HepG2 (cell line): Measurements from ENCODE around the gene ACSS1. TPM values are rescaled to one million over a fixed set of nuclear protein-coding genes. Genes with fewer than 3 reads are reported as not detected.
A peak's percentile ranks its signal among the peaks of the same experiment; 100 is the strongest.

Source experiments
- CHCHD3 ChIP-seq: sonication (generic); formaldehyde crosslinking; IDR thresholded peaks from 2 replicates; pipeline ENCODE4 v1.8.0; 2022; ENCODE audit warnings: mild to moderate bottlenecking, missing genetic modification reagents, moderate library complexity
- FOXP1 ChIP-seq, 2 experiments: fragments of 450-650 bp in 1 of 2; IDR thresholded peaks; 2 replicates each; pipeline ENCODE4 v1.6.1; 2017 to 2018; ENCODE audit warnings: antibody characterized with exemption in 1 of 2
- HIVEP1 ChIP-seq: sonication (generic); formaldehyde crosslinking; IDR thresholded peaks from 2 replicates; pipeline ENCODE4 v1.4.0; 2020; ENCODE audit warnings: mild to moderate bottlenecking, missing genetic modification reagents
- HMGXB4 ChIP-seq, 2 experiments: sonication (generic) in 1 of 2; formaldehyde crosslinking in 1 of 2; IDR thresholded peaks; 2 replicates each; pipeline versions ENCODE4 v1.4.0 to v1.6.1; 2018 to 2020; ENCODE audit warnings: missing genetic modification reagents in 2 of 2, borderline replicate concordance in 1 of 2, low read depth in 1 of 2, mild to moderate bottlenecking in 1 of 2, missing biosample characterization in 1 of 2
- IRF2 ChIP-seq: IDR thresholded peaks from 2 replicates; pipeline ENCODE4 v1.6.1; 2018; ENCODE audit warnings: missing genetic modification reagents, missing compliant biosample characterization
- KAT7 ChIP-seq: IDR thresholded peaks from 2 replicates; pipeline ENCODE4 v1.6.1; 2018; ENCODE audit warnings: borderline replicate concordance, missing compliant biosample characterization
- KLF13 ChIP-seq: sonication (generic); formaldehyde crosslinking; IDR thresholded peaks from 2 replicates; pipeline ENCODE4 v1.4.0; 2020; ENCODE audit warnings: mild to moderate bottlenecking, missing genetic modification reagents
- PCBP2 ChIP-seq: fragments of 200-400 bp; formaldehyde crosslinking; optimal IDR thresholded peaks from 2 replicates; pipeline ENCODE3; 2018; ENCODE audit warnings: low read length, low read depth; ENCODE audit not compliant: poor library complexity, severe bottlenecking
- RBAK ChIP-seq: sonication (generic); formaldehyde crosslinking; IDR thresholded peaks from 2 replicates; pipeline ENCODE4 v1.5.1; 2020; ENCODE audit warnings: mild to moderate bottlenecking, missing genetic modification reagents
- SAP130 ChIP-seq: IDR thresholded peaks from 2 replicates; pipeline ENCODE4 v1.6.1; 2016; ENCODE audit warnings: low read depth
- TFAP4 ChIP-seq: sonication (generic); IDR thresholded peaks from 2 replicates; pipeline ENCODE4 v1.6.1; 2016; ENCODE audit warnings: low read depth, borderline replicate concordance
- ZFP91 ChIP-seq: sonication (generic); formaldehyde crosslinking; IDR thresholded peaks from 2 replicates; pipeline ENCODE4 v1.9.0; 2022; ENCODE audit warnings: missing genetic modification reagents, mild to moderate bottlenecking, borderline replicate concordance
- ZFY ChIP-seq: sonication (generic); formaldehyde crosslinking; IDR thresholded peaks from 2 replicates; pipeline ENCODE4 v1.4.0; 2020; ENCODE audit warnings: missing genetic modification reagents
- ZKSCAN1 ChIP-seq: fragments of 150-350 bp; IDR thresholded peaks from 2 replicates; pipeline ENCODE4 v1.6.1; 2014; ENCODE audit warnings: low read length
- ZNF281 ChIP-seq: sonication (generic); formaldehyde crosslinking; IDR thresholded peaks from 2 replicates; pipeline ENCODE4 v1.4.0; 2020; ENCODE audit warnings: missing genetic modification reagents, borderline replicate concordance
- ZNF34 ChIP-seq: sonication (generic); formaldehyde crosslinking; IDR thresholded peaks from 2 replicates; pipeline ENCODE4 v1.4.0; 2020; ENCODE audit warnings: mild to moderate bottlenecking, missing genetic modification reagents, borderline replicate concordance
- ZNF343 ChIP-seq: sonication (generic); formaldehyde crosslinking; IDR thresholded peaks from 2 replicates; pipeline ENCODE4 v1.4.0; 2020; ENCODE audit warnings: mild to moderate bottlenecking, missing genetic modification reagents
- ZNF430 ChIP-seq: sonication (generic); formaldehyde crosslinking; IDR thresholded peaks from 2 replicates; pipeline ENCODE4 v1.9.0; 2021; ENCODE audit warnings: mild to moderate bottlenecking, missing genetic modification reagents
- ZNF530 ChIP-seq: sonication (generic); formaldehyde crosslinking; IDR thresholded peaks from 2 replicates; pipeline ENCODE4 v1.5.0; 2020; ENCODE audit warnings: low read depth, mild to moderate bottlenecking, missing genetic modification reagents
- ZNF614 ChIP-seq: IDR thresholded peaks from 2 replicates; pipeline ENCODE4 v1.6.1; 2018; ENCODE audit warnings: missing biosample characterization, missing genetic modification reagents, inconsistent platforms, borderline replicate concordance
- ZNF703 ChIP-seq: sonication (generic); formaldehyde crosslinking; IDR thresholded peaks from 2 replicates; pipeline ENCODE4 v1.5.1; 2020; ENCODE audit warnings: missing genetic modification reagents, mild to moderate bottlenecking, moderate library complexity, borderline replicate concordance
- ZNF713 ChIP-seq: sonication (generic); formaldehyde crosslinking; IDR thresholded peaks from 2 replicates; pipeline ENCODE4 v1.4.0; 2020; ENCODE audit warnings: mild to moderate bottlenecking, missing genetic modification reagents
- ZNF841 ChIP-seq: sonication (generic); formaldehyde crosslinking; IDR thresholded peaks from 2 replicates; pipeline ENCODE4 v1.8.1; 2023; ENCODE audit warnings: missing genetic modification reagents, borderline replicate concordance
- polyA plus RNA-seq, 8 experiments: library from polyadenylated mRNA; depleted of rRNA in 3 of 8; stranded (reverse) in 7 of 8; unstranded in 1 of 8; fragments of >200 nt; fragmentation: Illumina TruSeq in 4 of 8; extraction: Trizol in 4 of 8; gene quantifications; 2 replicates each; pipeline versions ENCODE4 v1.2.1 to v1.2.3, GENCODE V29; 2011 to 2016; ENCODE audit warnings: low read depth in 4 of 8, missing spikeins in 1 of 8, mixed read lengths in 1 of 8; ENCODE audit not compliant: insufficient read depth in 1 of 8
- total RNA-seq, 5 experiments: library from RNA; depleted of rRNA; stranded (reverse); fragments of >200 nt; fragmentation: Illumina TruSeq; extraction: Trizol; gene quantifications; 2 replicates each; pipeline ENCODE4 v1.2.3, GENCODE V29; 2016; ENCODE audit warnings: low read depth in 1 of 5
- TF ChIP-seq, protein P1 (sequence below): sonication (generic); formaldehyde crosslinking; IDR thresholded peaks from 2 replicates; pipeline ENCODE4 v1.4.0; 2020; ENCODE audit warnings: missing genetic modification reagents

The ACSS1 gene
- total and polyA plus RNA-seq, 2 of the 13 experiments (the other 11 are each of a cell fraction or from before 2014, with no cell fraction given), result 15.2 to 41.6 TPM

GRCh38 chr20:24990810-24991252 is 67.1 kb downstream of the ACSS1 start (continued):
- TF ChIP-seq ZFY (peak; percentile 49; the same call in 1 of the 2 replicates), KAT7 (CRISPR knock-in tag) (peak; percentile 72; the same call in 1 of the 2 replicates), ZNF430 (0 out of 2 replicates have a peak, but pooled peaks have one; percentile 24), ZNF343 (CRISPR knock-in tag) (no peak), SAP130 (CRISPR knock-in tag) (peak; percentile 17; the same call in 1 of the 2 replicates), IRF2 (CRISPR knock-in tag) (no peak), ZNF614 (no peak), TFAP4 (no peak), ZNF703 (CRISPR knock-in tag) (no peak), ZNF530 (CRISPR knock-in tag) (no peak), HIVEP1 (no peak), ZNF841 (CRISPR knock-in tag) (no peak), PCBP2 (no peak), HMGXB4 (CRISPR knock-in tag; IDR thresholded peaks at IDR 0.05; ENCODE audit: borderline replicate concordance in 1 of 2, low read depth in 1 of 2) (no peak), ZNF281 (CRISPR knock-in tag) (no peak), FOXP1 (IDR thresholded peaks at IDR 0.05) (0 out of 2 replicates have a peak, but pooled peaks have one; percentile 30), FOXP1 (CRISPR knock-in tag; IDR thresholded peaks at IDR 0.05) (peak; percentile 82), CHCHD3 (no peak), RBAK (CRISPR knock-in tag) (no peak), ZFP91 (CRISPR knock-in tag) (no peak), ZKSCAN1 (no peak), KLF13 (CRISPR knock-in tag) (no peak), ZNF34 (CRISPR knock-in tag) (no peak), ZNF713 (CRISPR knock-in tag) (no peak)
- TF ChIP-seq, protein P1, sequence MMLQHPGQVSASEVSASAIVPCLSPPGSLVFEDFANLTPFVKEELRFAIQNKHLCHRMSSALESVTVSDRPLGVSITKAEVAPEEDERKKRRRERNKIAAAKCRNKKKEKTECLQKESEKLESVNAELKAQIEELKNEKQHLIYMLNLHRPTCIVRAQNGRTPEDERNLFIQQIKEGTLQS (CRISPR knock-in tag), result no peak
